Mesothelial cell of epicardium (in vitro differentiated cells): ENCODE measurements around the gene GPRIN2. TPM values are rescaled to one million over a fixed set of nuclear protein-coding genes. Genes with fewer than 3 reads are reported as not detected.
"Not testable (repeated sequence)": the region's sequence is repeated elsewhere in the genome, so short reads cannot be mapped to it uniquely, and the experiment has no call there.

Source experiments
- DNase-seq, 2 experiments: peaks; one replicate each; pipeline ENCODE4 v3.0.0; 2021; ENCODE audit warnings: low spot score in 2 of 2; ENCODE audit not compliant: unreplicated experiment in 2 of 2
- H3K27ac Mint-ChIP-seq: 2 replicates; pipeline ENCODE4 v1.8.0; 2021; ENCODE audit warnings: mixed read lengths
- H3K27me3 Mint-ChIP-seq: 2 replicates; pipeline ENCODE4 v1.8.0; 2021; ENCODE audit warnings: low read depth, mixed read lengths
- H3K36me3 Mint-ChIP-seq: 2 replicates; pipeline ENCODE4 v1.8.0; 2021; ENCODE audit warnings: mixed read lengths
- H3K4me1 Mint-ChIP-seq: 2 replicates; pipeline ENCODE4 v1.8.0; 2021; ENCODE audit warnings: mixed read lengths
- H3K4me3 Mint-ChIP-seq: 2 replicates; pipeline ENCODE4 v1.8.0; 2021; ENCODE audit warnings: mild to moderate bottlenecking, moderate library complexity, mixed read lengths
- H3K9me3 Mint-ChIP-seq: 2 replicates; pipeline ENCODE4 v1.8.0; 2021; ENCODE audit warnings: mixed read lengths
- CTCF ChIP-seq: fragments of 200-600 bp; sonication (generic); IDR thresholded peaks from one replicate; pipeline ENCODE4 v1.5.0; 2021; ENCODE audit warnings: antibody characterized with exemption; ENCODE audit not compliant: unreplicated experiment
- total RNA-seq: library from RNA; stranded (reverse); gene quantifications from 3 replicates; pipeline ENCODE4 v1.2.1, GENCODE V29; 2021

The GPRIN2 gene
- 19.6 to 20.7 TPM (median 20.3 TPM) in 3 replicates for total RNA-seq

GRCh38 chr10:46556515-46557318, at the start of gene GPRIN2:
Gene GPRIN2, minus strand, starts transcription at chr10:46556658. Its CDS starts 5,922 bp downstream, at chr10:46550736.
- peak within 1 kb of the TSS; percentile 14 for H3K27ac Mint-ChIP-seq
- no peak for TF ChIP-seq CTCF
- H3K4me1 Mint-ChIP-seq = peaks cover 8% of the 10 kb centered on the region
- no peaks in the 10 kb centered on the region for H3K9me3 Mint-ChIP-seq
- peaks cover 6% of the 10 kb centered on the region for H3K27me3 Mint-ChIP-seq
- peak; percentile 44 to 56 for DNase-seq
- H3K4me3 Mint-ChIP-seq = peak within 1 kb of the TSS; percentile 81
- no peaks in the 10 kb centered on the region for H3K36me3 Mint-ChIP-seq

- not testable (repeated sequence) for H3K27ac Mint-ChIP-seq, DNase-seq, H3K4me1 Mint-ChIP-seq, H3K27me3 Mint-ChIP-seq, H3K4me3 Mint-ChIP-seq, H3K9me3 Mint-ChIP-seq, H3K36me3 Mint-ChIP-seq
These were observed 44.1 kb upstream of the GPRIN2 start for GRCh38 chr10:46600516-46600915.

- H3K4me1 Mint-ChIP-seq, H3K27me3 Mint-ChIP-seq, H3K36me3 Mint-ChIP-seq, H3K9me3 Mint-ChIP-seq, H3K27ac Mint-ChIP-seq: not testable (repeated sequence)
- peak overlapping the region; percentile 63 for H3K4me3 Mint-ChIP-seq
- peak in 1 of 2 experiments; percentile 56 for DNase-seq
These were observed 41.3 kb upstream of the GPRIN2 start for GRCh38 chr10:46597616-46598246.

GRCh38 chr10:46596570-46596969, 40.1 kb upstream of the GPRIN2 start:
- H3K27ac Mint-ChIP-seq, H3K4me1 Mint-ChIP-seq, H3K36me3 Mint-ChIP-seq, H3K9me3 Mint-ChIP-seq, H3K27me3 Mint-ChIP-seq, H3K4me3 Mint-ChIP-seq, DNase-seq: not testable (repeated sequence)

GRCh38 chr10:46594453-46595063, 38.1 kb upstream of the GPRIN2 start:
- peak overlapping the region; percentile 83 for H3K27ac Mint-ChIP-seq
- not testable (repeated sequence) for H3K9me3 Mint-ChIP-seq, H3K4me3 Mint-ChIP-seq, H3K27me3 Mint-ChIP-seq, H3K4me1 Mint-ChIP-seq, H3K36me3 Mint-ChIP-seq, DNase-seq

- H3K27me3 Mint-ChIP-seq, H3K27ac Mint-ChIP-seq, DNase-seq, H3K4me3 Mint-ChIP-seq, H3K9me3 Mint-ChIP-seq, H3K36me3 Mint-ChIP-seq, H3K4me1 Mint-ChIP-seq: not testable (repeated sequence)
These were observed 36.8 kb upstream of the GPRIN2 start for GRCh38 chr10:46593307-46593706.

- not testable (repeated sequence) for H3K4me1 Mint-ChIP-seq, H3K27me3 Mint-ChIP-seq, H3K36me3 Mint-ChIP-seq, DNase-seq, H3K9me3 Mint-ChIP-seq, H3K4me3 Mint-ChIP-seq, H3K27ac Mint-ChIP-seq
These were observed 34.6 kb upstream of the GPRIN2 start for GRCh38 chr10:46591053-46591452.

- H3K4me3 Mint-ChIP-seq, H3K27me3 Mint-ChIP-seq, H3K36me3 Mint-ChIP-seq, H3K4me1 Mint-ChIP-seq, DNase-seq, H3K9me3 Mint-ChIP-seq, H3K27ac Mint-ChIP-seq: not testable (repeated sequence)
These were observed 33.1 kb upstream of the GPRIN2 start for GRCh38 chr10:46589589-46589988.

GRCh38 chr10:46588221-46588620, 31.8 kb upstream of the GPRIN2 start:
- not testable (repeated sequence) for H3K36me3 Mint-ChIP-seq, H3K4me3 Mint-ChIP-seq, H3K27ac Mint-ChIP-seq, H3K9me3 Mint-ChIP-seq, DNase-seq, H3K4me1 Mint-ChIP-seq, H3K27me3 Mint-ChIP-seq

GRCh38 chr10:46587546-46587945, 31.1 kb upstream of the GPRIN2 start:
- H3K27ac Mint-ChIP-seq, H3K27me3 Mint-ChIP-seq, H3K9me3 Mint-ChIP-seq, H3K36me3 Mint-ChIP-seq, DNase-seq, H3K4me1 Mint-ChIP-seq, H3K4me3 Mint-ChIP-seq: not testable (repeated sequence)

- H3K9me3 Mint-ChIP-seq, H3K4me1 Mint-ChIP-seq, H3K27ac Mint-ChIP-seq, H3K27me3 Mint-ChIP-seq, H3K4me3 Mint-ChIP-seq, DNase-seq, H3K36me3 Mint-ChIP-seq: not testable (repeated sequence)
These were observed 28.8 kb upstream of the GPRIN2 start for GRCh38 chr10:46585246-46585645.

GRCh38 chr10:46584196-46584595, 27.7 kb upstream of the GPRIN2 start:
- not testable (repeated sequence) for H3K4me3 Mint-ChIP-seq, H3K27me3 Mint-ChIP-seq, H3K27ac Mint-ChIP-seq, H3K36me3 Mint-ChIP-seq, H3K9me3 Mint-ChIP-seq, DNase-seq, H3K4me1 Mint-ChIP-seq

- not testable (repeated sequence) for H3K36me3 Mint-ChIP-seq, H3K4me1 Mint-ChIP-seq, H3K4me3 Mint-ChIP-seq, H3K27me3 Mint-ChIP-seq, H3K9me3 Mint-ChIP-seq, H3K27ac Mint-ChIP-seq, DNase-seq
These were observed 26.1 kb upstream of the GPRIN2 start for GRCh38 chr10:46582568-46582967.
